Endothelial cell of umbilical vein (primary cell): ENCODE results near the gene PPP1R1A. TPM values are rescaled to one million over a fixed set of nuclear protein-coding genes. Genes with fewer than 3 reads are reported as not detected.

Experiments
- BruUV-seq: library from RNA; stranded (reverse); fragments of 400-500 nt; replicated peaks from 2 replicates; lab custom pipeline; 2021; lab: Mats Ljungman, UMichigan
- CTCF ChIA-PET: fragments of 300-600, 350-600 bp; sonication (Branson Sonifier 250); formaldehyde crosslinking; loops from one replicate; lab custom pipeline; 2021; ENCODE audit warnings: antibody characterized with exemption, inconsistent platforms; lab: Charles Lee
- POLR2A ChIA-PET: fragments of 300-600, 350-600 bp; sonication (Branson Sonifier 250); formaldehyde crosslinking; loops from one replicate; lab custom pipeline; 2021; ENCODE audit warnings: antibody characterized with exemption, inconsistent platforms; lab: Charles Lee
- DNase-seq: peaks from one replicate; pipeline ENCODE4 v3.0.0-alpha.2; 2011; ENCODE audit warnings: low read depth, low spot score
- FAIRE-seq: peaks from 2 replicates; lab custom pipeline; 2011; peaks lifted over from hg19 to GRCh38; lab: Jason Lieb, UNC
- H2AFZ ChIP-seq: 2 replicates; pipeline ENCODE4 v1.6.0; 2012; ENCODE audit warnings: low read depth, low read length, control low read depth, inconsistent platforms
- H3K27ac ChIP-seq: 2 replicates; pipeline ENCODE4 v1.5.1; 2011; ENCODE audit warnings: low read depth, mild to moderate bottlenecking, control low read depth, low read length, moderate library complexity; ENCODE audit not compliant: insufficient read depth
- H3K27me3 ChIP-seq, 2 experiments: 2 replicates each; pipeline versions ENCODE4 v1.6.0 to v1.6.1; 2011; ENCODE audit warnings: low read length in 2 of 2, mixed read lengths in 1 of 2; ENCODE audit not compliant: control insufficient read depth in 2 of 2, insufficient read depth in 2 of 2
- H3K36me3 ChIP-seq, 2 experiments: 2 replicates in 1 of 2; 3 replicates in 1 of 2; pipeline ENCODE4 v1.5.1; 2011; ENCODE audit warnings: low read length in 2 of 2, mild to moderate bottlenecking in 1 of 2, moderate library complexity in 1 of 2; ENCODE audit not compliant: control insufficient read depth in 2 of 2, insufficient read depth in 2 of 2; ENCODE audit errors: extremely low read depth in 1 of 2
- H3K4me1 ChIP-seq: 3 replicates; pipeline ENCODE4 v1.5.1; 2011; ENCODE audit warnings: mild to moderate bottlenecking, low read length; ENCODE audit not compliant: control insufficient read depth, insufficient read depth; ENCODE audit errors: extremely low read depth
- H3K4me2 ChIP-seq: 2 replicates; pipeline ENCODE4 v1.6.1; 2011; ENCODE audit warnings: low read length, control low read depth, mixed read lengths; ENCODE audit not compliant: insufficient read depth
- H3K4me3 ChIP-seq, 3 experiments: fragments of 200-600 bp in 1 of 3; sonication (generic), shearing (Covaris generic) in 1 of 3; replicated peaks in 1 of 3; 2 replicates each; pipeline ENCODE4 v1.5.1; 2011 to 2016; ENCODE audit warnings: control low read depth in 3 of 3, low read length in 3 of 3, mild to moderate bottlenecking in 2 of 3, inconsistent platforms in 1 of 3, low read depth in 1 of 3, moderate library complexity in 1 of 3; ENCODE audit not compliant: insufficient read depth in 1 of 3
- H3K79me2 ChIP-seq: 2 replicates; pipeline ENCODE4 v1.6.0; 2012; ENCODE audit warnings: low read length, inconsistent platforms; ENCODE audit not compliant: control insufficient read depth, insufficient read depth
- H3K9ac ChIP-seq: replicated peaks from 2 replicates; pipeline ENCODE3; 2011; ENCODE audit warnings: low read length, control low read depth; ENCODE audit not compliant: insufficient read depth; ENCODE audit errors: extremely low read depth
- H3K9me1 ChIP-seq: replicated peaks from 3 replicates; pipeline ENCODE4 v1.6.0; 2011; ENCODE audit warnings: mild to moderate bottlenecking, low read length; ENCODE audit not compliant: control insufficient read depth, insufficient read depth; ENCODE audit errors: extremely low read depth
- H3K9me3 ChIP-seq: replicated peaks from 2 replicates; pipeline ENCODE4 v1.5.1; 2012; ENCODE audit warnings: low read length, inconsistent platforms; ENCODE audit not compliant: control insufficient read depth, insufficient read depth
- H4K20me1 ChIP-seq: replicated peaks from 2 replicates; pipeline ENCODE3; 2011; ENCODE audit warnings: mild to moderate bottlenecking, low read length; ENCODE audit not compliant: control insufficient read depth, insufficient read depth; ENCODE audit errors: extremely low read depth
- CTCF ChIP-seq, 2 donors: IDR thresholded peaks; 1 replicate in 1 of 2; 2 replicates in 1 of 2; pipeline ENCODE4 v1.5.1; 2011; ENCODE audit warnings: low read length in 2 of 2, mild to moderate bottlenecking in 2 of 2, moderate library complexity in 2 of 2, control low read depth in 1 of 2, inconsistent platforms in 1 of 2, low read depth in 1 of 2; ENCODE audit not compliant: insufficient read depth in 1 of 2; ENCODE audit errors: extremely low read depth in 1 of 2
- EZH2 ChIP-seq: IDR thresholded peaks from 2 replicates; pipeline ENCODE4 v1.6.1; 2012; ENCODE audit warnings: borderline replicate concordance, low read depth, mild to moderate bottlenecking, moderate library complexity, low read length, inconsistent platforms; ENCODE audit not compliant: severe bottlenecking
- FOS ChIP-seq: IDR thresholded peaks from 2 replicates; pipeline ENCODE4 v1.6.1; 2011; ENCODE audit warnings: mild to moderate bottlenecking, low read length, moderate library complexity, borderline replicate concordance; ENCODE audit not compliant: insufficient read depth
- GATA2 ChIP-seq: IDR thresholded peaks from 2 replicates; pipeline ENCODE4 v1.7.0; 2011; ENCODE audit warnings: low read depth, mild to moderate bottlenecking, moderate library complexity, mixed read lengths, low read length; ENCODE audit not compliant: insufficient read length, insufficient read depth
- JUN ChIP-seq: IDR thresholded peaks from 2 replicates; pipeline ENCODE4 v1.6.1; 2011; ENCODE audit warnings: borderline replicate concordance, low read depth; ENCODE audit not compliant: insufficient read length, insufficient read depth
- MAX ChIP-seq: IDR thresholded peaks from 2 replicates; pipeline ENCODE4 v1.6.1; 2011; ENCODE audit not compliant: insufficient read depth, insufficient read length
- MYC ChIP-seq: IDR thresholded peaks from one replicate; pipeline ENCODE4 v1.6.1; 2011; ENCODE audit warnings: mild to moderate bottlenecking, low read depth, low read length
- POLR2A ChIP-seq: IDR thresholded peaks from 2 replicates; pipeline ENCODE4 v1.6.1; 2012; ENCODE audit warnings: low read depth, mild to moderate bottlenecking, control low read depth, low read length
- dilution Hi-C: fragments of 300-500 bp; cut with MboI; formaldehyde crosslinking; loops from one replicate; pipeline ENCODE4 v1.15.0; 2019; ENCODE audit warnings: low sequenced_read_pairs; ENCODE audit not compliant: extremely low pct_ligation_motif_present
- intact Hi-C: fragments of 100-400 bp; cut with micrococcal nuclease; formaldehyde crosslinking; loops from one replicate; pipeline ENCODE4 v1.10.0; 2022
- polyA plus RNA-seq, 4 experiments: library from polyadenylated mRNA; depleted of rRNA in 3 of 4; stranded (reverse) in 3 of 4; unstranded in 1 of 4; fragments of >200 nt; gene quantifications; 2 replicates each; pipeline versions ENCODE4 v1.2.1 to v1.2.3, GENCODE V29; 2011 to 2012; ENCODE audit warnings: missing spikeins in 1 of 4
- total RNA-seq: library from RNA; stranded (reverse); gene quantifications from 2 replicates; pipeline ENCODE4 v1.2.3, GENCODE V29; 2021

Gene PPP1R1A
- total and polyA plus RNA-seq, 2 donors (not counting 3 experiments of a cell fraction or from before 2014, with no cell fraction given): not detected

GRCh38 chr12:54608156-54608555, 19.7 kb upstream of the PPP1R1A start:
- TF ChIP-seq MYC (no peak), EZH2 (no peak), POLR2A (no peak), MAX (no peak), CTCF (IDR thresholded peaks at IDR 0.05; ENCODE audit: extremely low read depth in 1 of 2, insufficient read depth in 1 of 2, low read depth in 1 of 2, low read length in 2 of 2) (no peak), JUN (no peak), FOS (no peak), GATA2 (no peak)
- CTCF ChIA-PET: no interaction called here

More at GRCh38 chr12:54608156-54608555, 19.7 kb upstream of the PPP1R1A start:
- intact Hi-C loops (no loop called here), dilution Hi-C loops (no loop called here)
- DNase-seq (no peak), FAIRE-seq (no peak)
- H2AFZ ChIP-seq: no peak overlapping the region
- H3K36me3 ChIP-seq: no peaks in the 10 kb centered on the region
- H3K27ac ChIP-seq: no peak overlapping the region
- H3K79me2 ChIP-seq: no peaks in the 10 kb centered on the region
- H3K27me3 ChIP-seq: peaks cover 0 to 2% of the 10 kb centered on the region in 2 experiments
- no peak overlapping the region for H3K4me3 ChIP-seq
- POLR2A ChIA-PET: no interaction called here
- BruUV-seq: no TSS peak
- H3K9me1 ChIP-seq: no peaks in the 10 kb centered on the region
- H3K4me1 ChIP-seq: no peaks in the 10 kb centered on the region
- no peak overlapping the region for H3K4me2 ChIP-seq
- no peaks in the 10 kb centered on the region for H3K9me3 ChIP-seq
- H4K20me1 ChIP-seq: no peaks in the 10 kb centered on the region
- no peak overlapping the region for H3K9ac ChIP-seq
